Left colon (tissue), 2 donors: ENCODE measurements around the gene S100A16. TPM values are rescaled to one million over a fixed set of nuclear protein-coding genes. Genes with fewer than 3 reads are reported as not detected.
"Not testable (repeated sequence)": the region's sequence is repeated elsewhere in the genome, so short reads cannot be mapped to it uniquely, and the experiment has no call there.

ENCODE experiments used
- ATAC-seq: fragments of 200-7000 bp; cut with Tn5 transposase; one replicate; pipeline ENCODE4 v1.9.1; 2020; ENCODE audit warnings: mild to moderate bottlenecking, moderate library complexity
- DNase-seq, 2 donors: peaks; one replicate each; pipeline ENCODE4 v3.0.0-alpha.2; 2020
- intact Hi-C, 2 donors: fragments of 100-400 bp; cut with DNase I in 1 of 2; cut with micrococcal nuclease in 1 of 2; formaldehyde crosslinking; loops; one replicate each; pipeline versions ENCODE4 v1.11.2 to v1.14.0; 2022; cut with DNase I, micrococcal nuclease
- total RNA-seq, 2 donors: library from RNA; stranded (reverse); fragmentation: NEBNext Ultra II Directional; extraction: Animal tissue kit (Norgen Biotek cat#: 25700); gene quantifications; one replicate each; pipeline ENCODE4 v1.2.1, GENCODE V29; 2021
- donor health status: DM: no; HTN: no; CAD: no.
- donor health status: DM: yes; HTN: yes; CAD: no.

S100A16 gene
- total RNA-seq, 2 donors from 2014 or later = 191 to 231 TPM

GRCh38 chr1:153602749-153603148, 10.2 kb downstream of the S100A16 start:
- intact Hi-C loops = no loop called here
- no peak for DNase-seq
- ATAC-seq = no peak

- ATAC-seq (no peak), DNase-seq (no peak)
- intact Hi-C loops = no loop called here
Observed at GRCh38 chr1:153599847-153600246, 13.1 kb downstream of the S100A16 start.

- no peak for DNase-seq
- intact Hi-C loops = no loop called here
- peak; percentile 34 for ATAC-seq
Observed at GRCh38 chr1:153598309-153599172, 14.4 kb downstream of the S100A16 start.

- intact Hi-C loops = no loop called here
- ATAC-seq = peak; percentile 84
- DNase-seq = no peak
Observed at GRCh38 chr1:153597206-153597605, 15.7 kb downstream of the S100A16 start.

GRCh38 chr1:153592748-153593147, 20.2 kb downstream of the S100A16 start:
- DNase-seq (no peak), ATAC-seq (no peak)
- intact Hi-C loops = no loop called here

- intact Hi-C loops = no loop called here
- DNase-seq (no peak), ATAC-seq (no peak)
Observed at GRCh38 chr1:153588482-153588881, 24.5 kb downstream of the S100A16 start.

GRCh38 chr1:153588033-153588432, 24.9 kb downstream of the S100A16 start:
- ATAC-seq, DNase-seq, intact Hi-C loops: not testable (repeated sequence)

GRCh38 chr1:153587314-153587713, 25.6 kb downstream of the S100A16 start:
- no peak for ATAC-seq
- intact Hi-C loops = no loop called here
- no peak for DNase-seq

GRCh38 chr1:153586347-153586746, 26.6 kb downstream of the S100A16 start:
- no peak for DNase-seq
- intact Hi-C loops = no loop called here
- no peak for ATAC-seq

GRCh38 chr1:153585006-153585405, 27.9 kb downstream of the S100A16 start:
- ATAC-seq (no peak), DNase-seq (no peak)
- intact Hi-C loops = no loop called here

GRCh38 chr1:153583976-153584375, 29.0 kb downstream of the S100A16 start:
- no peak for DNase-seq
- no peak for ATAC-seq
- intact Hi-C loops = no loop called here

- intact Hi-C loops, DNase-seq, ATAC-seq: not testable (repeated sequence)
Observed at GRCh38 chr1:153583514-153583913, 29.4 kb downstream of the S100A16 start.

- ATAC-seq, DNase-seq, intact Hi-C loops: not testable (repeated sequence)
Observed at GRCh38 chr1:153582836-153583235, 30.1 kb downstream of the S100A16 start.

- DNase-seq = no peak
- ATAC-seq = no peak
- intact Hi-C loops = no loop called here
Observed at GRCh38 chr1:153578936-153579335, 34.0 kb downstream of the S100A16 start.

- intact Hi-C loops = no loop called here
- DNase-seq (no peak), ATAC-seq (no peak)
Observed at GRCh38 chr1:153578490-153578889, 34.4 kb downstream of the S100A16 start.

- ATAC-seq (peak; percentile 81), DNase-seq (peak; percentile 49 to 73)
- intact Hi-C loops = no loop called here
Observed at GRCh38 chr1:153577624-153578051, 35.3 kb downstream of the S100A16 start.

GRCh38 chr1:153577138-153577537, 35.8 kb downstream of the S100A16 start:
- intact Hi-C loops = no loop called here
- no peak for DNase-seq
- peak; percentile 2 for ATAC-seq

- intact Hi-C loops, ATAC-seq, DNase-seq: not testable (repeated sequence)
Observed at GRCh38 chr1:153575497-153575896, 37.4 kb downstream of the S100A16 start.

GRCh38 chr1:153575081-153575491, 37.9 kb downstream of the S100A16 start:
- ATAC-seq, intact Hi-C loops, DNase-seq: not testable (repeated sequence)

- ATAC-seq = no peak
- intact Hi-C loops = no loop called here
- no peak for DNase-seq
Observed at GRCh38 chr1:153573351-153573750, 39.6 kb downstream of the S100A16 start.
